Inflammatory macrophage treated with lipopolysaccharide for 1 hour (primary cell): ENCODE results near the gene QSER1.
"Not testable (repeated sequence)": the region's sequence is repeated elsewhere in the genome, so short reads cannot be mapped to it uniquely, and the experiment has no call there.

ENCODE experiments used
- DNase-seq, 2 donors: peaks; one replicate each; pipeline ENCODE4 v3.0.0-alpha.2; 2020 to 2022

Gene QSER1

GRCh38 chr11:32892355-32893092 is at the start of gene QSER1:
TSS of gene QSER1 (plus strand) at chr11:32892811. CDS start at chr11:32893126, 315 bp downstream.
- DNase-seq = peak; percentile 60 to 62

- no peak for DNase-seq
These were observed 49.1 kb upstream of the QSER1 start for GRCh38 chr11:32843544-32843943.

GRCh38 chr11:32847511-32847910 is 45.1 kb upstream of the QSER1 start:
- peak; percentile 54 to 63 for DNase-seq

- DNase-seq = peak; percentile 34 to 41
These were observed 42.9 kb upstream of the QSER1 start for GRCh38 chr11:32849761-32850160.

- DNase-seq = no peak
These were observed 41.4 kb upstream of the QSER1 start for GRCh38 chr11:32851251-32851650.

GRCh38 chr11:32852207-32852606 is 40.4 kb upstream of the QSER1 start:
- peak; percentile 45 to 49 for DNase-seq

- no peak for DNase-seq
These were observed 37.0 kb upstream of the QSER1 start for GRCh38 chr11:32855601-32856000.

- DNase-seq = no peak
These were observed 33.9 kb upstream of the QSER1 start for GRCh38 chr11:32858731-32859130.

GRCh38 chr11:32861850-32862577 is 30.6 kb upstream of the QSER1 start:
- no peak for DNase-seq

- no peak for DNase-seq
These were observed 28.1 kb upstream of the QSER1 start for GRCh38 chr11:32864555-32864954.

GRCh38 chr11:32868752-32869151 is 23.9 kb upstream of the QSER1 start:
- DNase-seq = not testable (repeated sequence)

- DNase-seq = no peak
These were observed 21.9 kb upstream of the QSER1 start for GRCh38 chr11:32870676-32871075.

GRCh38 chr11:32874132-32874531 is 18.5 kb upstream of the QSER1 start:
- no peak for DNase-seq

- no peak for DNase-seq
These were observed 11.3 kb upstream of the QSER1 start for GRCh38 chr11:32881286-32881685.

- DNase-seq = no peak
These were observed 9.2 kb upstream of the QSER1 start for GRCh38 chr11:32883421-32883820.

- DNase-seq = no peak
These were observed 8.6 kb upstream of the QSER1 start for GRCh38 chr11:32884023-32884422.

- DNase-seq = peak; percentile 17 to 23
These were observed 7.7 kb upstream of the QSER1 start for GRCh38 chr11:32884770-32885384.

- no peak for DNase-seq
These were observed 7.1 kb upstream of the QSER1 start for GRCh38 chr11:32885556-32885955.

GRCh38 chr11:32886180-32886579 is 6.4 kb upstream of the QSER1 start:
- no peak for DNase-seq

- not testable (repeated sequence) for DNase-seq
These were observed 4.8 kb upstream of the QSER1 start for GRCh38 chr11:32887707-32888383.

- not testable (repeated sequence) for DNase-seq
These were observed 4.3 kb upstream of the QSER1 start for GRCh38 chr11:32888384-32888710.

- DNase-seq = no peak
These were observed 3.8 kb upstream of the QSER1 start for GRCh38 chr11:32888805-32889204.
